ENCODE results near the gene KLHDC10.

Gene KLHDC10

GRCh38 chr7:130069978-130070860 is at the start of gene KLHDC10:
KLHDC10 (plus strand) TSS chr7:130070534; CDS start chr7:130070644, 110 bp downstream.
- peak within 1 kb of the TSS; percentile 98 for H3K4me2 ChIP-seq (ENCODE audit: low read depth, low read length, poor library complexity, severe bottlenecking)
- no peaks in the 10 kb centered on the region for H3K9me3 ChIP-seq (ENCODE audit: insufficient read depth, low read length)
- no peaks in the 10 kb centered on the region for H3K27me3 ChIP-seq (ENCODE audit: low read length)
- H4K20me1 ChIP-seq (ENCODE audit: low read depth, low read length) = no peaks in the 10 kb centered on the region
- H3K36me3 ChIP-seq (ENCODE audit: low read length) = no peaks in the 10 kb centered on the region
- H2AFZ ChIP-seq (ENCODE audit: low read depth, low read length, severe bottlenecking) = peak within 1 kb of the TSS; percentile 86
- H3K4me3 ChIP-seq (ENCODE audit: insufficient read depth, low read length, poor library complexity, severe bottlenecking) = peak within 1 kb of the TSS; percentile 93
- peaks cover 9% of the 10 kb centered on the region; the same call in 1 of the 2 replicates for H3F3A ChIP-seq (ENCODE audit: insufficient read depth)
- peaks cover 45% of the 10 kb centered on the region for H3K79me2 ChIP-seq (ENCODE audit: insufficient read depth, low read length)
- no peaks in the 10 kb centered on the region for H3K9me2 ChIP-seq (replicated peaks; ENCODE audit: insufficient read depth, low read length)
- TF ChIP-seq CTCF (IDR thresholded peaks at IDR 0.05; ENCODE audit: insufficient read depth, low read length, poor library complexity, severe bottlenecking) = no peak
- TF ChIP-seq EZH2phosphoT487 (conservative IDR thresholded peaks at IDR 0.05; ENCODE audit: low read length) = no peak
- H3K9ac ChIP-seq (ENCODE audit: low read length) = peak within 1 kb of the TSS; percentile 71
- peak within 1 kb of the TSS; percentile 38 for H3K27ac ChIP-seq (ENCODE audit: low read depth, low read length)

GRCh38 chr7:130021105-130021834 is 49.1 kb upstream of the KLHDC10 start:
- no peaks in the 10 kb centered on the region for H3K27me3 ChIP-seq (ENCODE audit: low read length)
- H3K4me2 ChIP-seq (ENCODE audit: low read depth, low read length, poor library complexity, severe bottlenecking) = no peak overlapping the region
- H3K9ac ChIP-seq (ENCODE audit: low read length) = no peak overlapping the region
- no peaks in the 10 kb centered on the region for H3K9me2 ChIP-seq (replicated peaks; ENCODE audit: insufficient read depth, low read length)
- no peak for TF ChIP-seq EZH2phosphoT487 (conservative IDR thresholded peaks at IDR 0.05; ENCODE audit: low read length)
- H2AFZ ChIP-seq (ENCODE audit: low read depth, low read length, severe bottlenecking) = no peak overlapping the region
- H3K79me2 ChIP-seq (ENCODE audit: insufficient read depth, low read length) = no peaks in the 10 kb centered on the region
- H3K9me3 ChIP-seq (ENCODE audit: insufficient read depth, low read length) = no peaks in the 10 kb centered on the region
- H3K27ac ChIP-seq (ENCODE audit: low read depth, low read length) = no peak overlapping the region
- H4K20me1 ChIP-seq (ENCODE audit: low read depth, low read length) = no peaks in the 10 kb centered on the region
- no peaks in the 10 kb centered on the region for H3F3A ChIP-seq (ENCODE audit: insufficient read depth)
- no peak overlapping the region for H3K4me3 ChIP-seq (ENCODE audit: insufficient read depth, low read length, poor library complexity, severe bottlenecking)
- peaks cover 20% of the 10 kb centered on the region for H3K36me3 ChIP-seq (ENCODE audit: low read length)

- H3K27me3 ChIP-seq (ENCODE audit: low read length) = no peaks in the 10 kb centered on the region
- H2AFZ ChIP-seq (ENCODE audit: low read depth, low read length, severe bottlenecking) = no peak overlapping the region
- H3K9me3 ChIP-seq (ENCODE audit: insufficient read depth, low read length) = no peaks in the 10 kb centered on the region
- no peak for TF ChIP-seq EZH2phosphoT487 (conservative IDR thresholded peaks at IDR 0.05; ENCODE audit: low read length)
- TF ChIP-seq CTCF (IDR thresholded peaks at IDR 0.05; ENCODE audit: insufficient read depth, low read length, poor library complexity, severe bottlenecking) = no peak
- no peak overlapping the region for H3K9ac ChIP-seq (ENCODE audit: low read length)
- H3F3A ChIP-seq (ENCODE audit: insufficient read depth) = no peaks in the 10 kb centered on the region
- H4K20me1 ChIP-seq (ENCODE audit: low read depth, low read length) = no peaks in the 10 kb centered on the region
- H3K27ac ChIP-seq (ENCODE audit: low read depth, low read length) = no peak overlapping the region
- H3K79me2 ChIP-seq (ENCODE audit: insufficient read depth, low read length) = no peaks in the 10 kb centered on the region
- no peak overlapping the region for H3K4me3 ChIP-seq (ENCODE audit: insufficient read depth, low read length, poor library complexity, severe bottlenecking)
- no peaks in the 10 kb centered on the region for H3K9me2 ChIP-seq (replicated peaks; ENCODE audit: insufficient read depth, low read length)
- H3K36me3 ChIP-seq (ENCODE audit: low read length) = peaks cover 21% of the 10 kb centered on the region
- no peak overlapping the region for H3K4me2 ChIP-seq (ENCODE audit: low read depth, low read length, poor library complexity, severe bottlenecking)
Measured at GRCh38 chr7:130022115-130022514, 48.2 kb upstream of the KLHDC10 start.
